H1 (cell line): ENCODE measurements around the gene LAMP1. TPM values are rescaled to one million over a fixed set of nuclear protein-coding genes. Genes with fewer than 3 reads are reported as not detected.

ENCODE experiments used
- CTCF ChIA-PET: fragments of 300-600 bp; sonication (Branson Sonifier 250); formaldehyde crosslinking; loops from one replicate; lab custom pipeline; 2021; ENCODE audit not compliant: partially characterized antibody; lab: Charles Lee
- POLR2A ChIA-PET: fragments of 300-600 bp; sonication (Branson Sonifier 250); formaldehyde crosslinking; loops from one replicate; lab custom pipeline; 2021; ENCODE audit warnings: inconsistent platforms; ENCODE audit not compliant: partially characterized antibody; lab: Charles Lee
- DNase-seq, 2 experiments: peaks; one replicate each; pipeline versions ENCODE4 v3.0.0 to v3.0.0-alpha.2; 2010 to 2022; ENCODE audit warnings: low spot score in 2 of 2, low read depth in 1 of 2, mixed read lengths in 1 of 2
- FAIRE-seq: peaks from 2 replicates; lab custom pipeline; 2011; peaks lifted over from hg19 to GRCh38; lab: Jason Lieb, UNC
- H2AFZ ChIP-seq: 2 replicates; pipeline ENCODE4 v1.8.1; 2012; ENCODE audit warnings: low read length, inconsistent platforms
- H2AK5ac ChIP-seq: 2 replicates; pipeline ENCODE4 v1.6.1; 2013; ENCODE audit warnings: low read depth, low read length
- H2BK120ac ChIP-seq: replicated peaks from 2 replicates; pipeline ENCODE3; 2013; ENCODE audit warnings: low read depth, low read length, inconsistent platforms
- H2BK12ac ChIP-seq: 2 replicates; pipeline ENCODE4 v1.6.1; 2013; ENCODE audit warnings: low read depth, low read length
- H2BK15ac ChIP-seq: 2 replicates; pipeline ENCODE4 v1.6.1; 2013; ENCODE audit warnings: low read length
- H2BK20ac ChIP-seq: 2 replicates; pipeline ENCODE4 v1.6.1; 2013; ENCODE audit warnings: low read length
- H2BK5ac ChIP-seq: 2 replicates; pipeline ENCODE4 v1.6.1; 2013; ENCODE audit warnings: low read depth, low read length
- H3K14ac ChIP-seq: 2 replicates; pipeline ENCODE4 v1.6.1; 2013; ENCODE audit warnings: inconsistent platforms; ENCODE audit not compliant: insufficient read length
- H3K18ac ChIP-seq: 2 replicates; pipeline ENCODE4 v1.6.1; 2013; ENCODE audit warnings: low read length; ENCODE audit errors: extremely low read depth
- H3K23ac ChIP-seq: 2 replicates; pipeline ENCODE4 v1.6.1; 2013; ENCODE audit warnings: inconsistent platforms; ENCODE audit not compliant: insufficient read length
- H3K23me2 ChIP-seq: 2 replicates; pipeline ENCODE4 v1.6.1; 2013; ENCODE audit warnings: low read depth, low read length
- H3K27ac ChIP-seq: 2 replicates; pipeline ENCODE4 v1.6.1; 2011; ENCODE audit warnings: low read depth, low read length, inconsistent platforms
- H3K27me3 ChIP-seq, 4 experiments: replicated peaks in 1 of 4; 1 replicate in 1 of 4; 2 replicates in 3 of 4; pipeline versions ENCODE4 v1.6.1 to v1.8.1; 2011 to 2013; ENCODE audit warnings: low read length in 3 of 4, mild to moderate bottlenecking in 3 of 4, inconsistent platforms in 2 of 4, mixed read lengths in 2 of 4, moderate library complexity in 1 of 4; ENCODE audit not compliant: control insufficient read depth in 3 of 4, insufficient read depth in 3 of 4; ENCODE audit errors: extremely low read depth in 1 of 4
- H3K36me3 ChIP-seq, 4 experiments: 2 replicates each; pipeline versions ENCODE4 v1.6.1 to v1.8.1; 2011 to 2013; ENCODE audit warnings: mild to moderate bottlenecking in 4 of 4, low read length in 3 of 4, moderate library complexity in 2 of 4, control low read depth in 1 of 4, inconsistent platforms in 1 of 4; ENCODE audit not compliant: insufficient read depth in 4 of 4, control insufficient read depth in 2 of 4
- H3K4ac ChIP-seq: replicated peaks from 2 replicates; pipeline ENCODE3; 2013; ENCODE audit warnings: low read length, low read depth, mixed read lengths, inconsistent platforms; ENCODE audit not compliant: insufficient read length
- H3K4me1 ChIP-seq, 4 experiments: replicated peaks in 1 of 4; 1 replicate in 1 of 4; 2 replicates in 3 of 4; pipeline versions ENCODE4 v1.6.1 to v1.8.1; 2011 to 2013; ENCODE audit warnings: low read length in 3 of 4, inconsistent platforms in 2 of 4, mixed read lengths in 1 of 4; ENCODE audit not compliant: insufficient read depth in 4 of 4, control insufficient read depth in 3 of 4
- H3K4me2 ChIP-seq, 2 experiments: 2 replicates each; pipeline versions ENCODE4 v1.6.1 to v1.8.1; 2011 to 2013; ENCODE audit warnings: low read depth in 2 of 2, low read length in 2 of 2, control low read depth in 1 of 2, inconsistent platforms in 1 of 2, mild to moderate bottlenecking in 1 of 2; ENCODE audit not compliant: insufficient read depth in 1 of 2
- H3K4me3 ChIP-seq, 4 experiments: fragments of 200-600, 300-600 bp in 1 of 4; sonication (generic), shearing (Covaris generic), sonication (Bioruptor Twin) in 1 of 4; 2 replicates each; pipeline versions ENCODE4 v1.5.1 to v1.8.1; 2011 to 2016; ENCODE audit warnings: low read length in 4 of 4, low read depth in 3 of 4, control low read depth in 2 of 4, inconsistent platforms in 2 of 4, mild to moderate bottlenecking in 2 of 4, mixed read lengths in 1 of 4, moderate library complexity in 1 of 4; ENCODE audit not compliant: insufficient read depth in 2 of 4; ENCODE audit errors: extremely low read depth in 1 of 4
- H3K56ac ChIP-seq: replicated peaks from 2 replicates; pipeline ENCODE3; 2013; ENCODE audit warnings: low read depth, mild to moderate bottlenecking, mixed read lengths, low read length, inconsistent platforms; ENCODE audit not compliant: insufficient read length
- H3K79me1 ChIP-seq: 2 replicates; pipeline ENCODE4 v1.6.1; 2013; ENCODE audit warnings: low read depth, low read length, control low read depth
- H3K79me2 ChIP-seq, 2 experiments: 2 replicates each; pipeline versions ENCODE4 v1.6.1 to v1.8.1; 2012 to 2013; ENCODE audit warnings: low read length in 2 of 2, mild to moderate bottlenecking in 2 of 2, inconsistent platforms in 1 of 2; ENCODE audit not compliant: insufficient read depth in 2 of 2, control insufficient read depth in 1 of 2
- H3K9ac ChIP-seq, 4 experiments: replicated peaks in 1 of 4; 1 replicate in 1 of 4; 2 replicates in 3 of 4; pipeline versions ENCODE4 v1.6.1 to v1.8.1; 2011 to 2013; ENCODE audit warnings: low read depth in 3 of 4, low read length in 3 of 4, control low read depth in 2 of 4, mild to moderate bottlenecking in 2 of 4, moderate library complexity in 2 of 4, inconsistent platforms in 1 of 4; ENCODE audit errors: extremely low read depth in 1 of 4
- H3K9me3 ChIP-seq, 2 experiments: 2 replicates each; pipeline versions ENCODE4 v1.6.1 to v1.8.1; 2012 to 2013; ENCODE audit warnings: mild to moderate bottlenecking in 2 of 2, moderate library complexity in 2 of 2, control low read depth in 1 of 2, inconsistent platforms in 1 of 2, low read depth in 1 of 2, low read length in 1 of 2, mixed read lengths in 1 of 2; ENCODE audit not compliant: insufficient read depth in 2 of 2
- H4K20me1 ChIP-seq, 2 experiments: replicated peaks in 1 of 2; 2 replicates each; pipeline versions ENCODE3 to v1.8.1; 2011 to 2013; ENCODE audit warnings: inconsistent platforms in 2 of 2, low read length in 2 of 2, mild to moderate bottlenecking in 1 of 2; ENCODE audit not compliant: insufficient read depth in 2 of 2, control insufficient read depth in 1 of 2
- H4K5ac ChIP-seq: 2 replicates; pipeline ENCODE4 v1.6.1; 2013; ENCODE audit warnings: low read length, low read depth, mixed read lengths, inconsistent platforms; ENCODE audit not compliant: insufficient read length
- H4K8ac ChIP-seq: 2 replicates; pipeline ENCODE4 v1.8.0; 2013; ENCODE audit warnings: mild to moderate bottlenecking, moderate library complexity, low read length, inconsistent platforms; ENCODE audit not compliant: insufficient read depth; ENCODE audit errors: extremely low read depth
- H4K91ac ChIP-seq: replicated peaks from 2 replicates; pipeline ENCODE3; 2013; ENCODE audit warnings: low read length, mixed read lengths, inconsistent platforms; ENCODE audit not compliant: insufficient read length
- ASH2L ChIP-seq: fragments of 200-600, 300-600 bp; sonication (generic); IDR thresholded peaks from one replicate; pipeline ENCODE4 v1.7.1; 2017; ENCODE audit warnings: low read length
- BACH1 ChIP-seq: IDR thresholded peaks from 2 replicates; pipeline ENCODE4 v1.6.1; 2012; ENCODE audit warnings: low read length, improper control_type of control experiment
- BRCA1 ChIP-seq: IDR thresholded peaks from 2 replicates; pipeline ENCODE4 v1.6.1; 2012; ENCODE audit warnings: low read depth, low read length, improper control_type of control experiment
- CBX5 ChIP-seq: fragments of 300-800, 300-1000 bp; sonication (generic); IDR thresholded peaks from 2 replicates; pipeline ENCODE4 v1.7.1; 2016; ENCODE audit warnings: antibody characterized with exemption, low read length, low read depth
- CHD1 ChIP-seq: IDR thresholded peaks from 2 replicates; pipeline ENCODE4 v1.6.1; 2012; ENCODE audit warnings: low read depth, low read length, improper control_type of control experiment
- CREB1 ChIP-seq: IDR thresholded peaks from 2 replicates; pipeline ENCODE4 v1.6.1; 2012; ENCODE audit warnings: inconsistent platforms
- GTF2F1 ChIP-seq: IDR thresholded peaks from 2 replicates; pipeline ENCODE4 v1.6.1; 2012; ENCODE audit warnings: low read depth, low read length, improper control_type of control experiment, borderline replicate concordance
- KDM1A ChIP-seq: fragments of 200-600, 300-600 bp; sonication (generic); IDR thresholded peaks from 2 replicates; pipeline ENCODE4 v1.7.1; 2016; ENCODE audit warnings: mild to moderate bottlenecking, low read length, borderline replicate concordance
- MAFK ChIP-seq: IDR thresholded peaks from 2 replicates; pipeline ENCODE4 v1.6.1; 2012; ENCODE audit warnings: low read depth, mild to moderate bottlenecking, improper control_type of control experiment, low read length
- PHF8 ChIP-seq: fragments of 200-600 bp; sonication (generic); conservative IDR thresholded peaks from 2 replicates; pipeline ENCODE4 v1.7.1; 2012; ENCODE audit warnings: low read depth, mild to moderate bottlenecking, inconsistent platforms, low read length, moderate library complexity
- RXRA ChIP-seq: IDR thresholded peaks from 2 replicates; pipeline ENCODE4 v1.6.1; 2011; ENCODE audit warnings: low read depth, mild to moderate bottlenecking, low read length, moderate library complexity; ENCODE audit not compliant: insufficient read depth
- SIX5 ChIP-seq: IDR thresholded peaks from 2 replicates; pipeline ENCODE4 v1.6.1; 2011; ENCODE audit warnings: mild to moderate bottlenecking, low read depth, low read length
- ZNF274 ChIP-seq: IDR thresholded peaks from 2 replicates; pipeline ENCODE4 v1.7.0; 2012; ENCODE audit warnings: low read length, borderline replicate concordance; ENCODE audit errors: extremely low read depth
- WGBS, 2 experiments: shearing (Covaris generic) in 1 of 2; methylation state at CpG; one replicate each; pipeline versions ENCODE4 v1.1.6 to v1.1.7; 2013 to 2015; ENCODE audit warnings: low lambda C conversion rate in 2 of 2, mixed read lengths in 2 of 2, inconsistent platforms in 1 of 2, low coverage in 1 of 2, missing lambda C conversion rate in 1 of 2; ENCODE audit not compliant: insufficient replicate concordance in 2 of 2, insufficient coverage in 1 of 2, insufficient read length in 1 of 2; ENCODE audit errors: extremely low coverage in 1 of 2, missing lambda C conversion rate in 1 of 2; 5-methylcytosine and 5-hydroxymethylcytosine counted together
- polyA plus RNA-seq, 7 experiments: library from polyadenylated mRNA; depleted of rRNA in 3 of 7; stranded (reverse) in 5 of 7; unstranded in 2 of 7; fragments of >200 nt in 5 of 7; fragments of 200-250 nt in 2 of 7; gene quantifications; 1 replicate in 5 of 7; 2 replicates in 1 of 7; 4 replicates in 1 of 7; pipeline versions ENCODE4 v1.2.1 to v1.2.3, GENCODE V29; 2011 to 2013; ENCODE audit warnings: missing spikeins in 2 of 7, mixed read lengths in 2 of 7
- total RNA-seq: library from RNA; stranded (reverse); fragmentation: NEBNext Ultra II Directional; extraction: Animal tissue kit (Norgen Biotek cat#: 25700); gene quantifications from 2 replicates; pipeline ENCODE4 v1.2.1, GENCODE V29; 2021

LAMP1 gene
- total and polyA plus RNA-seq, 2 of the 8 experiments (the other 6 are each of a cell fraction or from before 2014, with no cell fraction given) = 97.6 to 140 TPM

DNA sequence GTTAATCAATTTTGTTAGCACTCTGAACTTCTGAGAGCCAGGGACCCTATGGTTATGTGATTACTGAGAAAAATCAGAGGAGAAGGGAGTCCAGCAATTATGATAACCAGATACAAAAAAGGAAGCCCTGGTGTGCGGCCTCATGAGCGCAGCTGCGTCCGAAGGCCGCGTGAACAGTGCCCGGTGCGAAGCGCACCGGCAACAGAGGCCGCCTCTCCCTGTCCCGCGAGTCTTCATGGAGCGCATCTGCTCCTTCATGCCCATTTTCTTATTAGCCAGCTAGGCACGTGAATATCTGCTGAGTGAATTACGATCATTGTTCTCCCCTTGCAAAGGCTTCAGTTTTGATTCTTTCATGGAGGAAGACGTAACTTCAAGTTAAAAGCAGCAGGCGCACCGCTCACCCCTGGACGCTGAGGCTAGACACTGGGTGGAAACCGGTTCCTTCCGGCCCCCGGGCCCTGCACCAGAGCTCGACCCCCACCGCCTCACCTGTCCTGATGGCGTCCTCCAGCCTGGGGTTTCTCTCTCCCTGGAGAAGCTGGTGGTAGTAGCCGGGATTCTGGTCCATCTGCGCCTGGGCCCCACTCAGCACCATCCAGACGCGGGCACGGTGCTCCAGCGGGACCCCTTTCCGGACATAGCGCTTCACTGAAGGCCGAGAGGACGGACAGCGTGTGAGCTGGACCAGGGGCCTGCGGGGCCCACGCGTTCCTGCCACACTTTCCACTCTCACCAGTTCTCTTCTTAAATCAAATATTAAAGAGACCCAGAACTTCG, 58.0 kb downstream of the LAMP1 start:
- H4K91ac ChIP-seq = no peak overlapping the region
- H4K20me1 ChIP-seq = peaks cover 5 to 10% of the 10 kb centered on the region in 2 experiments
- ChIA-PET CTCF (interaction anchor here (0.5 to 3.4 kb wide), 10 partner anchors 17 to 127 kb away, joined by 3 to 11 read pairs (median 4); no protein-coding TSS in a partner anchor), POLR2A (interaction anchor here (0.9 to 6.6 kb wide), 11 partner anchors 9 to 43 kb away, joined by 3 to 78 read pairs (median 6); partner anchors contain the start of gene GRTP1)
- peaks cover 0 to 32% of the 10 kb centered on the region in 2 experiments; a peak in 2 of 4 replicates for H3K79me2 ChIP-seq
- H2BK20ac ChIP-seq = no peak overlapping the region
- no peak overlapping the region for H3K4me3 ChIP-seq
- peaks cover 12 to 57% (median 29%) of the 10 kb centered on the region in 4 experiments for H3K36me3 ChIP-seq
- H4K8ac ChIP-seq = peak overlapping the region; percentile 57
- no peak overlapping the region for H2BK5ac ChIP-seq
- H3K14ac ChIP-seq = no peak overlapping the region
- no peak overlapping the region for H2BK120ac ChIP-seq
- no peak overlapping the region for H2BK12ac ChIP-seq
- H3K4me1 ChIP-seq = no peaks in the 10 kb centered on the region
- H3K4me2 ChIP-seq = no peak overlapping the region
- H4K5ac ChIP-seq = no peak overlapping the region
- H2AK5ac ChIP-seq = no peak overlapping the region
- H3K9ac ChIP-seq = no peak overlapping the region
- no peaks in the 10 kb centered on the region for H3K23me2 ChIP-seq
- H3K4ac ChIP-seq = no peak overlapping the region
- H3K23ac ChIP-seq = no peak overlapping the region
- FAIRE-seq (no peak), DNase-seq (no peak)
- H3K18ac ChIP-seq = no peak overlapping the region
- H3K27me3 ChIP-seq = no peaks in the 10 kb centered on the region
- no peaks in the 10 kb centered on the region for H3K9me3 ChIP-seq
- H3K56ac ChIP-seq = no peak overlapping the region
- no peak overlapping the region for H2BK15ac ChIP-seq
- H3K79me1 ChIP-seq = 0 out of 2 replicates have a peak, but pooled peaks cover 8% of the 10 kb centered on the region
- H2AFZ ChIP-seq = no peak overlapping the region
- no peak overlapping the region; the same call in 1 of the 2 replicates for H3K27ac ChIP-seq
- WGBS, 2 experiments = 96% methylated on average over 36 of the region's 41 CpGs; no CpG with 5 or more reads in 1 of the 2 experiments
- no peak for TF ChIP-seq ASH2L
- no peak for TF ChIP-seq ZNF274
- no peak for TF ChIP-seq BACH1
- no peak for TF ChIP-seq BRCA1
- TF ChIP-seq CBX5 = no peak
- TF ChIP-seq MAFK = no peak
- TF ChIP-seq GTF2F1 = no peak
- no peak for TF ChIP-seq RXRA
- TF ChIP-seq SIX5 = no peak
- TF ChIP-seq CHD1 = no peak
- TF ChIP-seq PHF8 = no peak
- TF ChIP-seq CREB1 = no peak
- no peak for TF ChIP-seq KDM1A
